Caco-2 (cell line): ENCODE results near the gene ZNF775. TPM values are rescaled to one million over a fixed set of nuclear protein-coding genes. Genes with fewer than 3 reads are reported as not detected.

Source experiments
- BruUV-seq: library from RNA; stranded (reverse); fragments of 400-500 nt; replicated peaks from 2 replicates; lab custom pipeline; 2021; lab: Mats Ljungman, UMichigan
- CTCF ChIA-PET: fragments of 300-600 bp; sonication (Branson Sonifier 250); formaldehyde crosslinking; loops from one replicate; lab custom pipeline; 2022; ENCODE audit warnings: antibody characterized with exemption; lab: Charles Lee
- POLR2A ChIA-PET: fragments of 300-600 bp; sonication (Branson Sonifier 250); formaldehyde crosslinking; loops from one replicate; lab custom pipeline; 2022; ENCODE audit warnings: antibody characterized with exemption; lab: Charles Lee
- DNase-seq, 2 experiments: peaks; one replicate each; pipeline versions ENCODE4 v3.0.0 to v3.0.0-alpha.2; 2020 to 2022
- H3K27me3 ChIP-seq: replicated peaks from 2 replicates; pipeline ENCODE4 v1.6.0; 2011; ENCODE audit warnings: low read length; ENCODE audit not compliant: control insufficient read depth, insufficient read depth
- H3K36me3 ChIP-seq: 2 replicates; pipeline ENCODE4 v1.5.1; 2011; ENCODE audit warnings: low read length; ENCODE audit not compliant: control insufficient read depth, insufficient read depth
- H3K4me1 ChIP-seq: fragments of 250-450 bp; sonication (Bioruptor Pico); 2 replicates; pipeline ENCODE4 v1.5.1; 2020; ENCODE audit warnings: mild to moderate bottlenecking
- H3K4me3 ChIP-seq: 2 replicates; pipeline ENCODE4 v1.5.1; 2011; ENCODE audit warnings: low read depth, mild to moderate bottlenecking, control low read depth, low read length
- H3K9me3 ChIP-seq: fragments of 250-450 bp; sonication (Bioruptor Pico); 2 replicates; pipeline ENCODE4 v1.5.1; 2020; ENCODE audit warnings: mild to moderate bottlenecking, moderate library complexity
- H3K27ac Mint-ChIP-seq: one replicate; pipeline ENCODE4 v1.8.0; 2022; ENCODE audit warnings: mixed read lengths; ENCODE audit not compliant: unreplicated experiment
- H3K27me3 Mint-ChIP-seq: one replicate; pipeline ENCODE4 v1.8.0; 2022; ENCODE audit warnings: mixed read lengths; ENCODE audit not compliant: insufficient read depth, unreplicated experiment
- H3K36me3 Mint-ChIP-seq: one replicate; pipeline ENCODE4 v1.8.0; 2022; ENCODE audit warnings: mild to moderate bottlenecking, mixed read lengths; ENCODE audit not compliant: insufficient read depth, unreplicated experiment
- H3K4me1 Mint-ChIP-seq: one replicate; pipeline ENCODE4 v1.8.0; 2022; ENCODE audit warnings: low read depth, mixed read lengths; ENCODE audit not compliant: unreplicated experiment
- H3K4me3 Mint-ChIP-seq: one replicate; pipeline ENCODE4 v1.8.0; 2022; ENCODE audit warnings: mild to moderate bottlenecking, moderate library complexity, mixed read lengths; ENCODE audit not compliant: unreplicated experiment
- H3K9me3 Mint-ChIP-seq: one replicate; pipeline ENCODE4 v1.8.0; 2022; ENCODE audit warnings: mixed read lengths; ENCODE audit not compliant: unreplicated experiment
- CTCF ChIP-seq, 2 experiments: fragments of 200-600 bp in 1 of 2; IDR thresholded peaks; 1 replicate in 1 of 2; 2 replicates in 1 of 2; pipeline versions ENCODE4 v1.5.1 to v1.8.0; 2011 to 2022; ENCODE audit warnings: antibody characterized with exemption in 1 of 2, control low read depth in 1 of 2, inconsistent platforms in 1 of 2, low read depth in 1 of 2, low read length in 1 of 2, mild to moderate bottlenecking in 1 of 2, moderate library complexity in 1 of 2; ENCODE audit not compliant: insufficient read depth in 1 of 2, severe bottlenecking in 1 of 2, unreplicated experiment in 1 of 2
- intact Hi-C: fragments of 100-400 bp; cut with micrococcal nuclease; formaldehyde crosslinking; loops from one replicate; pipeline ENCODE4 v1.10.0; 2022; ENCODE audit not compliant: unreplicated experiment
- total RNA-seq: library from RNA; stranded (reverse); gene quantifications from 2 replicates; pipeline ENCODE4 v1.2.3, GENCODE V29; 2022

ZNF775 gene
- total RNA-seq, 1 experiment from 2014 or later = 4.0 TPM

- POLR2A ChIA-PET = no interaction called here
- Mint-ChIP-seq H3K4me3 (no peak overlapping the region), H3K9me3 (no peaks in the 10 kb centered on the region), H3K27me3 (peaks cover 3% of the 10 kb centered on the region), H3K4me1 (peaks cover 10% of the 10 kb centered on the region), H3K36me3 (peaks cover 5% of the 10 kb centered on the region), H3K27ac (no peak overlapping the region)
- Histone ChIP-seq H3K9me3 (no peaks in the 10 kb centered on the region), H3K4me1 (0 out of 2 replicates have a peak, but pooled peaks cover 4% of the 10 kb centered on the region), H3K36me3 (no peaks in the 10 kb centered on the region), H3K27me3 (no peaks in the 10 kb centered on the region), H3K4me3 (no peak overlapping the region)
- no peak for DNase-seq
- intact Hi-C loops = loop anchor here (2.0 kb wide), 1 partner anchor 51 kb away; the partner anchor contains the start of gene REPIN1
- CTCF ChIA-PET = interaction anchor here (1.0 kb wide), 1 partner anchor 42 kb away, joined by 3 read pairs; no protein-coding TSS in a partner anchor
- no peak for TF ChIP-seq CTCF (IDR thresholded peaks at IDR 0.05; ENCODE audit: insufficient read depth in 1 of 2, low read depth in 1 of 2, low read length in 1 of 2, severe bottlenecking in 1 of 2, unreplicated experiment in 1 of 2)
- no TSS peak for BruUV-seq
These were observed 41.1 kb downstream of the ZNF775 start for GRCh38 chr7:150420242-150420641.

- H3K9me3 ChIP-seq = no peaks in the 10 kb centered on the region
- CTCF ChIA-PET = interaction anchor here (0.6 to 0.8 kb wide), 2 partner anchors 43 to 136 kb away, joined by 3 read pairs; no protein-coding TSS in a partner anchor
- H3K27me3 ChIP-seq = no peaks in the 10 kb centered on the region
- intact Hi-C loops = loop anchor here (1.0 to 2.0 kb wide), 6 partner anchors 16 to 135 kb away; partner anchors contain the start of genes ACTR3C, LRRC61 and REPIN1
- BruUV-seq = no TSS peak
- 0 out of 2 replicates have a peak, but pooled peaks cover 4% of the 10 kb centered on the region for H3K4me1 ChIP-seq
- H3K36me3 ChIP-seq = no peaks in the 10 kb centered on the region
- H3K4me3 Mint-ChIP-seq = peak overlapping the region; percentile 30
- H3K27ac Mint-ChIP-seq = peak overlapping the region; percentile 13
- no peak overlapping the region for H3K4me3 ChIP-seq
- peaks cover 3% of the 10 kb centered on the region for H3K27me3 Mint-ChIP-seq
- H3K9me3 Mint-ChIP-seq = no peaks in the 10 kb centered on the region
- POLR2A ChIA-PET = interaction anchor here (0.6 kb wide), 1 partner anchor 13 kb away, joined by 3 read pairs; no protein-coding TSS in a partner anchor
- peak; percentile 88 to 91 for DNase-seq
- peak; percentile 85 to 87 for TF ChIP-seq CTCF (IDR thresholded peaks at IDR 0.05; ENCODE audit: insufficient read depth in 1 of 2, low read depth in 1 of 2, low read length in 1 of 2, severe bottlenecking in 1 of 2, unreplicated experiment in 1 of 2)
- peaks cover 5% of the 10 kb centered on the region for H3K36me3 Mint-ChIP-seq
- H3K4me1 Mint-ChIP-seq = peaks cover 10% of the 10 kb centered on the region
These were observed 42.0 kb downstream of the ZNF775 start for GRCh38 chr7:150420987-150421674.

- H3K4me1 Mint-ChIP-seq = peaks cover 10% of the 10 kb centered on the region
- H3K9me3 Mint-ChIP-seq = no peaks in the 10 kb centered on the region
- Histone ChIP-seq H3K4me3 (no peak overlapping the region), H3K27me3 (no peaks in the 10 kb centered on the region), H3K4me1 (0 out of 2 replicates have a peak, but pooled peaks cover 4% of the 10 kb centered on the region), H3K9me3 (no peaks in the 10 kb centered on the region), H3K36me3 (no peaks in the 10 kb centered on the region)
- intact Hi-C loops = loop anchor here (1.0 to 2.0 kb wide), 6 partner anchors 17 to 136 kb away; partner anchors contain the start of genes ACTR3C, LRRC61 and REPIN1
- H3K4me3 Mint-ChIP-seq = no peak overlapping the region
- BruUV-seq = no TSS peak
- POLR2A ChIA-PET = interaction anchor here (0.6 kb wide), 1 partner anchor 12 kb away, joined by 3 read pairs; no protein-coding TSS in a partner anchor
- DNase-seq = no peak
- peaks cover 5% of the 10 kb centered on the region for H3K36me3 Mint-ChIP-seq
- peaks cover 3% of the 10 kb centered on the region for H3K27me3 Mint-ChIP-seq
- peak overlapping the region; percentile 13 for H3K27ac Mint-ChIP-seq
- TF ChIP-seq CTCF (IDR thresholded peaks at IDR 0.05; ENCODE audit: insufficient read depth in 1 of 2, low read depth in 1 of 2, low read length in 1 of 2, severe bottlenecking in 1 of 2, unreplicated experiment in 1 of 2) = no peak
- CTCF ChIA-PET = interaction anchor here (0.6 to 0.8 kb wide), 2 partner anchors 43 to 136 kb away, joined by 3 read pairs; no protein-coding TSS in a partner anchor
These were observed 42.7 kb downstream of the ZNF775 start for GRCh38 chr7:150421831-150422230.
